B cell (primary cell): ENCODE measurements around the gene ULK4. TPM values are rescaled to one million over a fixed set of nuclear protein-coding genes. Genes with fewer than 3 reads are reported as not detected.

Source experiments
- ATAC-seq: fragments of 200-7000 bp; cut with Tn5 transposase; one replicate; pipeline ENCODE4 v1.10.0; 2021; ENCODE audit warnings: low read depth, mild to moderate bottlenecking, moderate number of reproducible peaks, moderate library complexity
- CTCF ChIA-PET: fragments of 350-600 bp; sonication (Branson Sonifier 250); formaldehyde crosslinking; loops from one replicate; lab custom pipeline; 2021; ENCODE audit warnings: antibody characterized with exemption, inconsistent platforms; lab: Charles Lee
- POLR2A ChIA-PET: fragments of 350-600 bp; sonication (Branson Sonifier 250); formaldehyde crosslinking; loops from one replicate; lab custom pipeline; 2021; ENCODE audit warnings: antibody characterized with exemption; lab: Charles Lee
- DNase-seq: peaks from one replicate; pipeline ENCODE4 v3.0.0; 2013
- H2AFZ ChIP-seq: 2 replicates; pipeline ENCODE4 v1.6.1; 2012; ENCODE audit warnings: mild to moderate bottlenecking, low read depth, low read length; ENCODE audit not compliant: insufficient read depth, poor library complexity, severe bottlenecking
- H3K27ac ChIP-seq, 2 donors: 1 replicate in 1 of 2; 2 replicates in 1 of 2; pipeline ENCODE4 v1.5.1; 2012 to 2013; ENCODE audit warnings: low read length in 2 of 2, mild to moderate bottlenecking in 2 of 2, moderate library complexity in 1 of 2
- H3K27me3 ChIP-seq, 4 experiments: fragments of 200-600 bp in 1 of 4; sonication (generic) in 1 of 4; replicated peaks in 1 of 4; 1 replicate in 2 of 4; 2 replicates in 2 of 4; pipeline versions ENCODE4 v1.6.1 to v1.7.0; 2013 to 2016; ENCODE audit warnings: low read length in 3 of 4, mild to moderate bottlenecking in 2 of 4, mixed read lengths in 1 of 4, moderate library complexity in 1 of 4; ENCODE audit not compliant: insufficient read depth in 4 of 4, control insufficient read depth in 3 of 4; ENCODE audit errors: control extremely low read depth in 1 of 4
- H3K36me3 ChIP-seq, 2 experiments: replicated peaks in 1 of 2; 1 replicate in 1 of 2; 2 replicates in 1 of 2; pipeline versions ENCODE4 v1.6.1 to v1.7.1; 2013; ENCODE audit warnings: low read length in 1 of 2; ENCODE audit not compliant: insufficient read depth in 2 of 2, control insufficient read depth in 1 of 2; ENCODE audit errors: control extremely low read depth in 1 of 2, extremely low read depth in 1 of 2
- H3K4me1 ChIP-seq, 2 donors: fragments of 200-600 bp in 1 of 2; sonication (generic) in 1 of 2; 1 replicate in 1 of 2; 2 replicates in 1 of 2; pipeline versions ENCODE4 v1.5.1 to v1.6.1; 2013 to 2017; ENCODE audit warnings: low read length in 2 of 2; ENCODE audit not compliant: control insufficient read depth in 2 of 2, insufficient read depth in 2 of 2
- H3K4me2 ChIP-seq: replicated peaks from 2 replicates; pipeline ENCODE3; 2012; ENCODE audit warnings: mild to moderate bottlenecking, low read depth, low read length; ENCODE audit not compliant: poor library complexity, severe bottlenecking
- H3K4me3 ChIP-seq, 5 experiments: fragments of 200-600 bp in 1 of 5; sonication (generic) in 1 of 5; 1 replicate in 3 of 5; 2 replicates in 2 of 5; pipeline versions ENCODE4 v1.5.1 to v1.7.0; 2011 to 2016; ENCODE audit warnings: low read length in 4 of 5, mild to moderate bottlenecking in 4 of 5, low read depth in 2 of 5, control low read depth in 1 of 5, moderate library complexity in 1 of 5; ENCODE audit not compliant: insufficient read depth in 1 of 5; ENCODE audit errors: control extremely low read depth in 1 of 5, extremely low read depth in 1 of 5
- H3K79me2 ChIP-seq: fragments of 200-600 bp; sonication (generic); one replicate; pipeline ENCODE4 v1.6.0; 2016; ENCODE audit warnings: low read length; ENCODE audit not compliant: control insufficient read depth, insufficient read depth
- H3K9ac ChIP-seq: fragments of 200-600 bp; sonication (generic); 2 replicates; pipeline ENCODE4 v1.6.1; 2017; ENCODE audit warnings: mild to moderate bottlenecking, low read length, moderate library complexity
- H3K9me3 ChIP-seq, 3 donors: one replicate each; pipeline versions ENCODE4 v1.6.1 to v1.7.1; 2013; ENCODE audit warnings: low read length in 2 of 3; ENCODE audit not compliant: control insufficient read depth in 2 of 3, insufficient read depth in 1 of 3; ENCODE audit errors: control extremely low read depth in 1 of 3
- H4K20me1 ChIP-seq: 2 replicates; pipeline ENCODE4 v1.6.0; 2012; ENCODE audit warnings: mild to moderate bottlenecking, low read length; ENCODE audit not compliant: insufficient read depth, control insufficient read depth, poor library complexity, severe bottlenecking
- H3K27ac Mint-ChIP-seq: one replicate; pipeline ENCODE4 v1.8.0; 2021; ENCODE audit warnings: mixed read lengths
- H3K27me3 Mint-ChIP-seq: one replicate; pipeline ENCODE4 v1.8.0; 2021; ENCODE audit warnings: mixed read lengths
- H3K4me1 Mint-ChIP-seq: one replicate; pipeline ENCODE4 v1.8.0; 2021; ENCODE audit warnings: mixed read lengths
- H3K4me3 Mint-ChIP-seq: one replicate; pipeline ENCODE4 v1.8.0; 2021; ENCODE audit warnings: mixed read lengths
- H3K9me3 Mint-ChIP-seq: one replicate; pipeline ENCODE4 v1.8.0; 2022; ENCODE audit warnings: mixed read lengths; ENCODE audit not compliant: insufficient read depth
- EZH2 ChIP-seq: IDR thresholded peaks from 2 replicates; pipeline ENCODE4 v1.6.1; 2012; ENCODE audit warnings: borderline replicate concordance, low read depth, mild to moderate bottlenecking, moderate library complexity, low read length; ENCODE audit not compliant: insufficient read depth, poor library complexity, severe bottlenecking
- WGBS: methylation state at CpG from one replicate; pipeline ENCODE4 v1.1.5; 2013; ENCODE audit warnings: missing lambda C conversion rate; ENCODE audit not compliant: insufficient coverage; 5-methylcytosine and 5-hydroxymethylcytosine counted together
- intact Hi-C: fragments of 100-400 bp; cut with micrococcal nuclease; formaldehyde crosslinking; loops from one replicate; pipeline ENCODE4 v1.10.0; 2022
- polyA plus RNA-seq: library from polyadenylated mRNA; depleted of rRNA; stranded (reverse); fragments of >200 nt; gene quantifications from 2 replicates; pipeline ENCODE4 v1.2.3, GENCODE V29; 2012
- total RNA-seq, 2 donors: library from RNA; stranded (reverse); fragments of 120-200 nt in 1 of 2; gene quantifications; 1 replicate in 1 of 2; 2 replicates in 1 of 2; pipeline versions ENCODE4 v1.2.3 to v1.2.4, GENCODE V29; 2013 to 2022
- TF ChIP-seq, protein P1 (sequence below): fragments of 200-600 bp; IDR thresholded peaks from one replicate; pipeline ENCODE4 v1.8.0; 2022; ENCODE audit warnings: antibody characterized with exemption, mild to moderate bottlenecking

The ULK4 gene
- total and polyA plus RNA-seq, 2 donors (not counting 1 experiment from before 2014, with no cell fraction given): 5.2 to 33.7 TPM

DNA sequence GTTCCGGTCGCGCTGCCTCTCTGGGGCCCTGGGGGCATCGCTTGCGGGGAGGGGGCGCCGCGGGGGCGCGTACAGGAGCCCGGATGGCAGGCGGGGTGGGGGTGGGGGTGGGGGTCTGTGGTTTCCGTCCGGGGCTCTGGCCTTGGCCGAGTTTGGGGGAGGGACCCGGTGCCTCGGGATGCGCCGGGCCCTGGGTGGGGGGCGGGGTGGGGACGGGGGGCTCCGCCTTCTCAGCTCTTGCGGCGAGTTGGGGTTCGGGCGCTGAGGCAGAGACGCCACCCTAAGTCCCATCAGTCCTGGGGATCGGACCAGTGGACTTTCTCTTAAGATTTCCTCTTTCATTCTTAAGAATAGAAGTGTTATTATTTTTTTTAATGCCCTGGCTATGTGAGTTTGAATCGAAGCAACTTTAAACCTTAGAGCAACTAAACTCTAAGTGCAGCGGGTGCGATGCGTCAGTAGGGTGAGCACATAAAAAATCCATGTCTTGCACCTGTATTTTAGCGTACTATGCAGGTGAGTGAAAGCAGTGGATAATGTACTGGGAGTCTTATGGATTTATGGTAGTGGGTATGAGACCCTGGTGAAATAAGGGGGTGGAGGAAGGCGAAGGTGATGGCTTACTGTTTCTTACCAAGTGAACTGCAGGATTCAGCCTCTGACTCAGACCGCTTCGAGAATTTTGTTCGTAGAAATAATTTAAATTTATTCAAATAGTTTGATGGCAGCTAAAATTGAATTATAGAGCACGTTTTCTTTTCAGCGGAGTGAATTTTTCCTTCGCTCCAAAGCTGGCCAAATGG is 761.8 kb downstream of the ULK4 start:
- Histone ChIP-seq H3K36me3 (no peaks in the 10 kb centered on the region), H3K79me2 (peaks cover 75% of the 10 kb centered on the region), H3K27ac (peak overlapping the region; percentile 94 to 97), H3K9me3 (no peaks in the 10 kb centered on the region), H2AFZ (peak overlapping the region; percentile 93), H3K27me3 (peaks cover 0 to 1% (median 0%) of the 10 kb centered on the region in 4 experiments), H3K4me1 (peaks cover 40 to 52% of the 10 kb centered on the region in 2 donors), H3K9ac (peak overlapping the region; percentile 99), H3K4me2 (peak overlapping the region; percentile 83), H3K4me3 (peak overlapping the region; percentile 91 to 98 (median 96)), H4K20me1 (peaks cover 51% of the 10 kb centered on the region)
- ATAC-seq (peak; percentile 15), DNase-seq (peak; percentile 60)
- TF ChIP-seq, protein P1, sequence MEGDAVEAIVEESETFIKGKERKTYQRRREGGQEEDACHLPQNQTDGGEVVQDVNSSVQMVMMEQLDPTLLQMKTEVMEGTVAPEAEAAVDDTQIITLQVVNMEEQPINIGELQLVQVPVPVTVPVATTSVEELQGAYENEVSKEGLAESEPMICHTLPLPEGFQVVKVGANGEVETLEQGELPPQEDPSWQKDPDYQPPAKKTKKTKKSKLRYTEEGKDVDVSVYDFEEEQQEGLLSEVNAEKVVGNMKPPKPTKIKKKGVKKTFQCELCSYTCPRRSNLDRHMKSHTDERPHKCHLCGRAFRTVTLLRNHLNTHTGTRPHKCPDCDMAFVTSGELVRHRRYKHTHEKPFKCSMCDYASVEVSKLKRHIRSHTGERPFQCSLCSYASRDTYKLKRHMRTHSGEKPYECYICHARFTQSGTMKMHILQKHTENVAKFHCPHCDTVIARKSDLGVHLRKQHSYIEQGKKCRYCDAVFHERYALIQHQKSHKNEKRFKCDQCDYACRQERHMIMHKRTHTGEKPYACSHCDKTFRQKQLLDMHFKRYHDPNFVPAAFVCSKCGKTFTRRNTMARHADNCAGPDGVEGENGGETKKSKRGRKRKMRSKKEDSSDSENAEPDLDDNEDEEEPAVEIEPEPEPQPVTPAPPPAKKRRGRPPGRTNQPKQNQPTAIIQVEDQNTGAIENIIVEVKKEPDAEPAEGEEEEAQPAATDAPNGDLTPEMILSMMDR: no peak
- no peak for TF ChIP-seq EZH2
- intact Hi-C loops: loop anchor here (1.0 to 10.0 kb wide), 12 partner anchors 17 to 891 kb away; partner anchors contain the start of genes EIF1B, RPL14 and ZNF621
- ChIA-PET POLR2A (interaction anchor here (0.7 to 2.3 kb wide), 7 partner anchors 9 to 813 kb away, joined by 3 to 14 read pairs (median 4); partner anchors contain the start of gene ZNF619), CTCF (interaction anchor here (0.9 to 2.0 kb wide), 6 partner anchors 9 to 623 kb away, joined by 3 to 22 read pairs (median 4); no protein-coding TSS in a partner anchor)
- H3K4me3 Mint-ChIP-seq: peak overlapping the region; percentile 96
- H3K4me1 Mint-ChIP-seq: peaks cover 54% of the 10 kb centered on the region
- peaks cover 8% of the 10 kb centered on the region for H3K27me3 Mint-ChIP-seq
- H3K27ac Mint-ChIP-seq: peak overlapping the region; percentile 85
- no peaks in the 10 kb centered on the region for H3K9me3 Mint-ChIP-seq
- WGBS: 2% methylated on average over 12 of the region's 40 CpGs
